GM12865 (cell line): ENCODE results near the gene PLA2G2A.

Experiments used
- DNase-seq: peaks from one replicate; pipeline ENCODE4 v3.0.0; 2010; ENCODE audit warnings: low read depth
- H3K4me3 ChIP-seq: 2 replicates; pipeline ENCODE4 v1.5.1; 2011; ENCODE audit warnings: mild to moderate bottlenecking, low read depth, low read length, control low read depth
- CTCF ChIP-seq: IDR thresholded peaks from 2 replicates; pipeline ENCODE4 v1.5.1; 2011; ENCODE audit warnings: low read length, control low read depth, low read depth, inconsistent platforms; ENCODE audit not compliant: insufficient read depth; ENCODE audit errors: missing control alignments

The PLA2G2A gene

DNA sequence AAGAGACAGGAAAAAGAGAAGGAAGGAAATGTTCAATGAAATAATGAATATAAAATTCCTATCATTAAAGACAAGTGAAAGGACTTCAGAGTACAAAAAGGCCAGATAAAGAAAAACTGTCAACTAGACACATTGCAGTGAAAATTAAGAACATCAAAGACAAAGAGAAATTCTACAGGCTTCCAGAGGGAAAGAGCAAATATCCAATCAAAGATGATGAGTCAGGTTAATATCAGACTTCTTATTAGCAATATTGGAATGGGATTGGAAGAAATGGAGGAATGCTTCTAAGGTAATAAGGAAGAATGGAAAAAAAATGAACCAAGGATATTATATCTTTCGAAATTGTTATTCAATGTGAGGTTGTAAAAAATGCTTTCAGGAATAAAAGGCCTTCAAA lies 7.8 kb downstream of the PLA2G2A start:
- no peak for TF ChIP-seq CTCF
- no peak overlapping the region for H3K4me3 ChIP-seq
- no peak for DNase-seq

DNA sequence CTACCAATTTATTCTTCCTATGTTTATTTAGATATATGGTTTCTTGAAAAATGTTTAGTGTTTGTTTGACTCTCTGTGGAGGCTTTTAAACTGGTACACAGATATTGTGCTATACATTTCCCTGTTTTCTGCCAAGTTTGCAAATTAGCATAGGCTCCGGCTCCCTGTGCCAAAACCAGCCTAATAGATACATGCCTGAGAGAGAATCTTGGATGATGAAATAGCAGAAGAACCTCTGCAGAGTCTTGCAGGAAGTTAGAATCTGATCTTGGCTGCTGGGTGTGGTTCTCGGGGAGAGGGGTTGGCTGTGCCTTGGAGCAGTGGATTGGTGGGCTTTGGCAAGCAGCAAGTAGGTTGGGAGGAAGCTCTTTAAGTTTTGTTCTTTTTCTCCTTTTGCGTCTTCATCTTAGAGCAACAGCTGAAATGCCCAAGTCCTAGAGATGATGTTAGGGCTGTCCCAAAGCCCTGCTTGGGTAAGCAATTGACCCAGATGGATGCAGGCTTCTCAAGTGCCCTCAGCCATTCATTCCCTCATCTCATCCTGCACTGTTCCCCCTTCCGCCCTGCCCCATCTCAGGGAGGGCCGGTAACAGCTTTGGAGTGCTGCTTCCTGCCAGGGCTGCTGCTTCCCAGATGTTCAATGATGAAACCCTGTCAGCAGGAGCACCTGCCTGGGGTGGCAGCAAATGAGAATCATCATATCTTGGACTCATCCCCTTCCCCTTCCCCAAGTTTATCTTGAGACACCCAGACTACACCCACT lies 9.3 kb downstream of the PLA2G2A start:
- no peak for TF ChIP-seq CTCF
- no peak for DNase-seq
- H3K4me3 ChIP-seq = no peak overlapping the region

- no peak overlapping the region for H3K4me3 ChIP-seq
- no peak for TF ChIP-seq CTCF
- DNase-seq = no peak
These were observed 11.6 kb downstream of the PLA2G2A start for GRCh38 chr1:19967808-19968207.

- no peak for TF ChIP-seq CTCF
- H3K4me3 ChIP-seq = no peak overlapping the region
- DNase-seq = no peak
These were observed 14.9 kb downstream of the PLA2G2A start for GRCh38 chr1:19964542-19964941.

- no peak for DNase-seq
- H3K4me3 ChIP-seq = no peak overlapping the region
- no peak for TF ChIP-seq CTCF
These were observed 15.8 kb downstream of the PLA2G2A start for GRCh38 chr1:19963636-19964035.

DNA sequence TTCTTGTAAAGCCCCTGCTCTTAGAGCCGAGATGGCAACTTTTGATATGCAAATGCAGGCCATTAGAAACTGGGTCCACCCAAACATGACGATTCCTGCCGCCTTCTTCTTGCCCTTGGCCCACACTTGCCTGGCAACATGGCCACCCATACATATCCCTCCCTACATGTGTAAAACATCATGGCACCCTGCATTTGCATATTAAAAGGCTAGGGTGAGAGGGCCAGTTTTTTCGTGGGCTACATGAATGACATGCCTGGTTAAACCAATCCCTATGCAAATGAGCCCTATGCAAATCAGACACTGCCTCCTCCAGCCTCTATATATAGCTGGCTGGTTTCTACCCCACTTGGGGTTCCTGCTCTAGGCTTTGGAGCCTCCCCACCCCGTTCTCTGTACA lies 18.8 kb downstream of the PLA2G2A start:
- DNase-seq = peak; percentile 60
- H3K4me3 ChIP-seq = no peak overlapping the region
- no peak for TF ChIP-seq CTCF

- DNase-seq = no peak
- H3K4me3 ChIP-seq = no peak overlapping the region
- TF ChIP-seq CTCF = no peak
These were observed 21.6 kb downstream of the PLA2G2A start for GRCh38 chr1:19957779-19958178.
